ENCODE measurements around the gene TLX2. TPM values are rescaled to one million over a fixed set of nuclear protein-coding genes. Genes with fewer than 3 reads are reported as not detected.

TLX2 gene
- total RNA-seq, 1 experiment from 2014 or later, result not detected

DNA sequence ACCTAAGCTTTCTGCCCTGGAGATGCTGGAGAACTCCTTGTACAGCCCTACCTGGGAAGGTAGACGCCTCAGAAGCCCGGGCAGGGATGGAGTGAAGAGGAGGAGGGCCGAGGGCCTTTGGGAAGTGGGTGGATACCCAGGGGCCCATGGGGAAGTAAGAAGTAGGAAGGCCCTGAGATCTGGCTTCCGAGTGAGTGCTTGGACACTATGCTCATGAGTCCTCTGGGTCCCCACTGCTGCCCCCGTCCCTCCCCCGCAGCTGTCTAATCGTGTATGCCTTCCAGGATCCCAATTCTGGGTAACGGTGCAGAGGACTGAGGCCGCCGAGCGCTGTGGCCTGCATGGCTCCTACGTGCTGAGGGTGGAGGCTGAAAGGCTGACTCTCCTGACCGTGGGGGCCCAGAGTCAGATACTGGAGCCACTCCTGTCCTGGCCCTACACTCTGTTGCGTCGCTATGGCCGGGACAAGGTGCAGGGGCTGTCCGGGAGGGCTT, 41.4 kb downstream of the TLX2 start:
- no peak for DNase-seq (ENCODE audit: low read depth, low spot score)
- BruUV-seq (replicated peaks), result no TSS peak
- intact Hi-C loops (cut with micrococcal nuclease; ENCODE audit: unreplicated experiment), result no loop called here
- ChIA-PET CTCF (no interaction called here), POLR2A (no interaction called here)
- peaks cover 11% of the 10 kb centered on the region; the same call in 1 of the 2 replicates for H3K4me1 ChIP-seq (ENCODE audit: control insufficient read depth, insufficient read depth, low read length)
- no peaks in the 10 kb centered on the region for H3K36me3 ChIP-seq (ENCODE audit: control insufficient read depth, insufficient read depth, low read length)
- H3K4me3 ChIP-seq (ENCODE audit: low read depth in 2 of 2, low read length in 2 of 2), result no peak overlapping the region
- H3K27me3 ChIP-seq (ENCODE audit: control insufficient read depth, insufficient read depth, low read length), result no peaks in the 10 kb centered on the region
- TF ChIP-seq, protein P1, sequence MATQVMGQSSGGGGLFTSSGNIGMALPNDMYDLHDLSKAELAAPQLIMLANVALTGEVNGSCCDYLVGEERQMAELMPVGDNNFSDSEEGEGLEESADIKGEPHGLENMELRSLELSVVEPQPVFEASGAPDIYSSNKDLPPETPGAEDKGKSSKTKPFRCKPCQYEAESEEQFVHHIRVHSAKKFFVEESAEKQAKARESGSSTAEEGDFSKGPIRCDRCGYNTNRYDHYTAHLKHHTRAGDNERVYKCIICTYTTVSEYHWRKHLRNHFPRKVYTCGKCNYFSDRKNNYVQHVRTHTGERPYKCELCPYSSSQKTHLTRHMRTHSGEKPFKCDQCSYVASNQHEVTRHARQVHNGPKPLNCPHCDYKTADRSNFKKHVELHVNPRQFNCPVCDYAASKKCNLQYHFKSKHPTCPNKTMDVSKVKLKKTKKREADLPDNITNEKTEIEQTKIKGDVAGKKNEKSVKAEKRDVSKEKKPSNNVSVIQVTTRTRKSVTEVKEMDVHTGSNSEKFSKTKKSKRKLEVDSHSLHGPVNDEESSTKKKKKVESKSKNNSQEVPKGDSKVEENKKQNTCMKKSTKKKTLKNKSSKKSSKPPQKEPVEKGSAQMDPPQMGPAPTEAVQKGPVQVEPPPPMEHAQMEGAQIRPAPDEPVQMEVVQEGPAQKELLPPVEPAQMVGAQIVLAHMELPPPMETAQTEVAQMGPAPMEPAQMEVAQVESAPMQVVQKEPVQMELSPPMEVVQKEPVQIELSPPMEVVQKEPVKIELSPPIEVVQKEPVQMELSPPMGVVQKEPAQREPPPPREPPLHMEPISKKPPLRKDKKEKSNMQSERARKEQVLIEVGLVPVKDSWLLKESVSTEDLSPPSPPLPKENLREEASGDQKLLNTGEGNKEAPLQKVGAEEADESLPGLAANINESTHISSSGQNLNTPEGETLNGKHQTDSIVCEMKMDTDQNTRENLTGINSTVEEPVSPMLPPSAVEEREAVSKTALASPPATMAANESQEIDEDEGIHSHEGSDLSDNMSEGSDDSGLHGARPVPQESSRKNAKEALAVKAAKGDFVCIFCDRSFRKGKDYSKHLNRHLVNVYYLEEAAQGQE (IDR thresholded peaks at IDR 0.05; ENCODE audit: insufficient read depth in 1 of 2, low read depth in 2 of 2, low read length in 1 of 2), result no peak
- TF ChIP-seq TCF7L2 (IDR thresholded peaks at IDR 0.05; ENCODE audit: low read depth, low read length) (no peak), POLR2AphosphoS5 (IDR thresholded peaks at IDR 0.05; ENCODE audit: low read depth, low read length) (no peak), SIN3A (IDR thresholded peaks at IDR 0.05; ENCODE audit: borderline replicate concordance, insufficient read depth, low read depth, low read length) (no peak)
- TF ChIP-seq, protein P2, sequence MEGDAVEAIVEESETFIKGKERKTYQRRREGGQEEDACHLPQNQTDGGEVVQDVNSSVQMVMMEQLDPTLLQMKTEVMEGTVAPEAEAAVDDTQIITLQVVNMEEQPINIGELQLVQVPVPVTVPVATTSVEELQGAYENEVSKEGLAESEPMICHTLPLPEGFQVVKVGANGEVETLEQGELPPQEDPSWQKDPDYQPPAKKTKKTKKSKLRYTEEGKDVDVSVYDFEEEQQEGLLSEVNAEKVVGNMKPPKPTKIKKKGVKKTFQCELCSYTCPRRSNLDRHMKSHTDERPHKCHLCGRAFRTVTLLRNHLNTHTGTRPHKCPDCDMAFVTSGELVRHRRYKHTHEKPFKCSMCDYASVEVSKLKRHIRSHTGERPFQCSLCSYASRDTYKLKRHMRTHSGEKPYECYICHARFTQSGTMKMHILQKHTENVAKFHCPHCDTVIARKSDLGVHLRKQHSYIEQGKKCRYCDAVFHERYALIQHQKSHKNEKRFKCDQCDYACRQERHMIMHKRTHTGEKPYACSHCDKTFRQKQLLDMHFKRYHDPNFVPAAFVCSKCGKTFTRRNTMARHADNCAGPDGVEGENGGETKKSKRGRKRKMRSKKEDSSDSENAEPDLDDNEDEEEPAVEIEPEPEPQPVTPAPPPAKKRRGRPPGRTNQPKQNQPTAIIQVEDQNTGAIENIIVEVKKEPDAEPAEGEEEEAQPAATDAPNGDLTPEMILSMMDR (IDR thresholded peaks at IDR 0.05), result no peak
- H3K27ac ChIP-seq (ENCODE audit: low read length), result no peak overlapping the region
- ATAC-seq, result no peak
- in situ Hi-C loops (cut with HindIII; ENCODE audit: low pct_unique_long_range_greater_than_20kb, low sequenced_read_pairs), result no loop called here
- no peaks in the 10 kb centered on the region for H3K9me3 ChIP-seq (ENCODE audit: control insufficient read depth, insufficient read depth, low read depth, low read length)

DNA sequence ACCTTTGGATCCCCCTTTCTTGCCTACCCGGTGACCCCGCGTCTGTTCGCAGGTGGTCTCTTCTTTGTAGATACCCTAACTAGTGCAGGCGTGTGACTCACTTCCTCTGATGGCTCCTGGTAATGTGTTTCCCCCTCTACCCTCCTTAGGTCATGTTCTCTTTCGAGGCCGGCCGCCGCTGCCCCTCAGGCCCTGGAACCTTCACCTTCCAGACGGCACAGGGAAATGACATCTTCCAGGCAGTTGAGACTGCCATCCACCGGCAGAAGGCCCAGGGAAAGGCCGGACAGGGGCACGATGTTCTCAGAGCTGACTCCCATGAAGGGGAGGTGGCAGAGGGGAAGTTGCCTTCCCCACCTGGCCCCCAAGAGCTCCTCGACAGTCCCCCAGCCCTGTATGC, 41.9 kb downstream of the TLX2 start:
- Histone ChIP-seq H3K9me3 (ENCODE audit: control insufficient read depth, insufficient read depth, low read depth, low read length) (no peaks in the 10 kb centered on the region), H3K4me3 (ENCODE audit: low read depth in 2 of 2, low read length in 2 of 2) (no peak overlapping the region), H3K27me3 (ENCODE audit: control insufficient read depth, insufficient read depth, low read length) (no peaks in the 10 kb centered on the region), H3K36me3 (ENCODE audit: control insufficient read depth, insufficient read depth, low read length) (no peaks in the 10 kb centered on the region), H3K27ac (ENCODE audit: low read length) (no peak overlapping the region), H3K4me1 (ENCODE audit: control insufficient read depth, insufficient read depth, low read length) (peaks cover 11% of the 10 kb centered on the region; the same call in 1 of the 2 replicates)
- DNase-seq (ENCODE audit: low read depth, low spot score) (no peak), ATAC-seq (no peak)
- no peak for TF ChIP-seq SIN3A (IDR thresholded peaks at IDR 0.05; ENCODE audit: borderline replicate concordance, insufficient read depth, low read depth, low read length)
- TF ChIP-seq, protein P1 (IDR thresholded peaks at IDR 0.05; ENCODE audit: insufficient read depth in 1 of 2, low read depth in 2 of 2, low read length in 1 of 2), result no peak
- no peak for TF ChIP-seq TCF7L2 (IDR thresholded peaks at IDR 0.05; ENCODE audit: low read depth, low read length)
- TF ChIP-seq, protein P2 (IDR thresholded peaks at IDR 0.05), result no peak
- no peak for TF ChIP-seq POLR2AphosphoS5 (IDR thresholded peaks at IDR 0.05; ENCODE audit: low read depth, low read length)
- ChIA-PET POLR2A (no interaction called here), CTCF (no interaction called here)
- in situ Hi-C loops (cut with HindIII; ENCODE audit: low pct_unique_long_range_greater_than_20kb, low sequenced_read_pairs), result no loop called here
- no TSS peak for BruUV-seq (replicated peaks)
- intact Hi-C loops (cut with micrococcal nuclease; ENCODE audit: unreplicated experiment), result no loop called here

Measured in Panc1 (cell line).